Hippocampal formation (tissue), 2 donors: ENCODE results near the gene EXOC3L4.

Experiments
- DNase-seq, 2 donors: peaks; one replicate each; lab custom pipeline; 2025; lab: John Stamatoyannopoulos, UW

The EXOC3L4 gene

DNA sequence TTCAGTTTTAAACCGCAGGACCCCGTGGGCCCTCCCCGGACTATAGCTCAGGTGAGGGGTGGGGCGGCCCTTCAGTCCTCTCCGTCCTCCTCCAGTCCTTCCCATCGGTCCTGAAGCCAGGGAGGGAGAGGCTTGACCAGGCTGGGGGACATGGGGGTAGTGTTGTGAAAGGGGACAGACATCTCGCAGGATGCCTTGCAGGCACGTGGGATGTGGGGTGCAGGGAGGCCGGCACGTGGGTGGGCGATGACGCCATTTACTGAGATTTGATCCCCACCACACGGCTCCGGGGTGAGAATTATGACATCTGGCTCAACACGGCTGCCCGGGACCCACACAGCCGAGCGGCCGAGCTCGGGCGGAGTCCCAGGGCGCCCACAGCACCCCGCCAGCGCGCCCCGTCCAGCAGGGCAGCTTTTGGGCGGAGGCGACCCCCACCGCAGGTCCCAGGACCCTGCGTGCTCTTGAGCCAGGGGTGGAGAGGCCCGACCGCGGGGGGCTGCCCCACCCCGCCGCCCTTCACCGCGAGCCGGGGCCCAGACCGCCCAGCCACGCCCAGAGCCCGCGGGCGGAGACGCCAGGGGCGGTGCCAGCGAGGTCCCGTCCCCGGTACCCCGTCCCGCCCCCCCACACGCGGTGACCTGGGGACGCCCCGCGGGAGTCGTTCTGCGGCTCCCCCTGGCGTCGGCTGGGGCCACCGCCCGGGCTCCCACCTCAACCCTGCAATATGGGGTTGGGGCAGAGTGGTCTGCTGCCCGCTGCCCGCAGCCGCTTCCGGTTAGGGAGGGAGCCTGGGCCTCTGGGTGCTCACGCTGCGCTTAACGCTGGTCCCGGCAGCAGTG is 3.3 kb upstream of the EXOC3L4 start:
- DNase-seq = no peak

DNA sequence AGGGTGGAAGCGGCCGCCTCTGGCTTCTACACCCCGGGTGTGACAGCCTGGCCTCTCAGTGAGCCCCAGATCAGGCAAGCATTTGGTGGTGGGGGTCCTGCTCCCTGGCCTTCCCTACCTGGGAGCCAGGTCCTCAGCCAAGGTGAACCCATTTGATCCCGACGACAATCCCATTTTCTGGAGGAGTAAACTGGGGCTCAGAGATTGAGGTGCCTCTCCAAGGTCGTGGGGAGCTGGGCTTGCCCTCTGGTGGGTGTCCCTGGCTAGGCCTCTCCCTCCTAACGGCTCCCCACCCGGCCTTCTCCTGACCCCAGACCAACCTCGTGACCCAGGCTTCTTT is 2.7 kb upstream of the EXOC3L4 start:
- no peak for DNase-seq

DNA sequence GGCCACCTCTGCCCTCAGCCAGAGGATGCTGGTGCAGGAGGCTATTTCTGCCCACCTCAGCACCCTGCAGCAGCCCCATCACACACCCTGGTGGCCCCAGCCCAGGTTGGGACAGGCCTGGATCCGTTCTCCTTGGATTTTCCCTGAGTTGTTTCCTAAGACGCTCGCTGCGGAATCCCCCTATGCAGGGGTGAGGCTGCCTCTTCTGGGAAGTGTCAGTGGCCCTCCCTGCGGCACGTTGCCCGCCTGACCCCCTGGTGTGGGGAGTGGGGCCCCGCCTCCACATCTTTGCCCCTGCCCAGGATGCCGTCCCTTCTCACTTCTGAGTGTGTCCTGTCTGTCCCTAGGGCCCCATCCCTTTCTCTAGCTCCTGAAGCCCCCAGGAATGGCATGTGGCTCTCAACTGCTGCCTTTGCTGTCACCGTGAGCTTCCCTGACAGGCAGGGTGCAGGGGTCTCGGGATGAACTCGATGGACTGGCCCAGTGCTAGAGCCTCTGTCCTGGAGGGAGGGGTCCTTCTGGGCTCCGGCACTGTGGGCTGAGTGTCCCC is 594 bp upstream of the EXOC3L4 start:
- no peak for DNase-seq

DNA sequence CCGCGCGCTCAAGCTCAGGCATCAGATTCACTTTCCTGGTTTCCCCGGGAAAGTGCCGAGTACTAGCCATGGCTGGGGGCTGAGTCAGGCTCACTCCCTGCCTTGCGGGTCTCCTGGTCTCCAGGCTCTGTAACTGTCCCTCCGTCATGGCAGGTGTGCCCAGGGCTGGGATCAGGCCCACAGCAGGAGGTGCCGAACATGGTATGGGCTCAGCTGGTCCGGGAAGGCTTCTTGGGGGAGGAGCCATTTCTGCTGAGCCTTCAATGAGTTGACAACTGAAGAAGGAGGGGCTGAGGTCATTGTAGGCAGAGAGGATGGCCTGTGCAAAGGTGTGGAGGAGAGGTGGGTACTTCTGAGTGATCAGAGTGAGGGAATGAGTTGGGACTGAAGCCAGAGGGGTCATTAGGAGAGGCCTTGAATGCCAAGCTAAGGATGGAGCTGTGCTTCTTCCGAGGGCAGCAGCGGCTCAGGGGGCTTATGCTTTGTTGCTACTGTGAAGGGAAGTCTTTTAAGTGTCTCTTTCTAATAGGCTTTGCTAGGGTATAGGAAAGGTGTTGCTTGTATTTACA is 769 bp downstream of the EXOC3L4 start:
- no peak for DNase-seq

DNA sequence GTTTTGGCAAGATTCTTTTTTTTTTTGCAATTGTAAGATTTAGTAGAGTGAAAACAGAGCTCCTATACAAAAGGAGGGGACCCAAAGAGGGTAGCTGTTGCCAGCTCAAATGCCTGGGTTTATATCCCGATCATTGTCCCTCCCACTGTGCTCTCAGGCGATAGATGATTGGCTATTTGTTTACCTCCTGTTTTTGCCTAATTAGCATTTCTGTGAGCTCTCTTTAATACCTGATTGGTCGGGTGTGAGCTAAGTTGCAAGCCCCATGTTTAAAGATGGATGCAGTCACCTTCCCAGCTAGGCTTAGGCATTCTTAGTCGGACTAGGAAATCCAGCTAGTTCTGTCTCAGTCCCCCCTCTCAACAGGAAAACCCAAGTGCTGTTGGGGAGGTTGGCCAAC is 1.9 kb downstream of the EXOC3L4 start:
- DNase-seq = no peak

DNA sequence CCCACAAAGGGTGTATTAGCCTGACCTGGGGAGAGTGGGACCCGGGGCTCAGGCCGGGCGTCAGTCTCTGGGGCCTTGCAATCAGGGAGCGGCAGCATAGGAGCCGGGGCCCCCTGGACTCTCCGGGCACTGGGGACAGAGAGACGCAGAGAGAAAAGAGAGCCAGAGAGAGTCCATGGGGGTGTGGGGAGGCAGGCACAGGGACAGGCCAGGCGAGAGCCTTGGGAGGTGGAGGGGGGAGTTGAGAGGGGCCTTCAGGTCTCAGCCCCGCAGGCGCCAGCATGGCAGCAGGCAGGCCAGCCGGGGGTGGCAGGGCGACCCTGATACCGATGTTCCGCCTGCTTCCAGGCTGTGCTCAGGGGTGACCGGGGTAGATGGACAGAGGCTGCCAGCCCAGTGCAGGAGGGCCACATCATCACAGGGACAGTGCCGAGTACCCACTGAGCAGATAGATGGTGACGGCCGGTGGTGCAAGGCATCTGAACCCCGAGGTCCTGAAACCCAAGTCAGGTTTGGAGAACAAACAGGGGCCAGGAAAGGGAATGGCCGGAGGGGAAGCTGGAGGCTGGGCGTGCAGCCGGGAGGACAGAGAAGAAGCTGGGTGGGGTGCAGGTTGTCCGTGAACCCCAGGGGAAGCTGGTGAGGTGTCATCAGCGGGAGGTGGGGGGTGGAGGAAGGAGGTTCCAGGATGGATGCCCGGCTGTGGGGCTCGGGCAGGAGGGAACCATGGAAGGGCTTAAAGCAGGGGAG is 2.9 kb downstream of the EXOC3L4 start:
- DNase-seq = no peak

DNA sequence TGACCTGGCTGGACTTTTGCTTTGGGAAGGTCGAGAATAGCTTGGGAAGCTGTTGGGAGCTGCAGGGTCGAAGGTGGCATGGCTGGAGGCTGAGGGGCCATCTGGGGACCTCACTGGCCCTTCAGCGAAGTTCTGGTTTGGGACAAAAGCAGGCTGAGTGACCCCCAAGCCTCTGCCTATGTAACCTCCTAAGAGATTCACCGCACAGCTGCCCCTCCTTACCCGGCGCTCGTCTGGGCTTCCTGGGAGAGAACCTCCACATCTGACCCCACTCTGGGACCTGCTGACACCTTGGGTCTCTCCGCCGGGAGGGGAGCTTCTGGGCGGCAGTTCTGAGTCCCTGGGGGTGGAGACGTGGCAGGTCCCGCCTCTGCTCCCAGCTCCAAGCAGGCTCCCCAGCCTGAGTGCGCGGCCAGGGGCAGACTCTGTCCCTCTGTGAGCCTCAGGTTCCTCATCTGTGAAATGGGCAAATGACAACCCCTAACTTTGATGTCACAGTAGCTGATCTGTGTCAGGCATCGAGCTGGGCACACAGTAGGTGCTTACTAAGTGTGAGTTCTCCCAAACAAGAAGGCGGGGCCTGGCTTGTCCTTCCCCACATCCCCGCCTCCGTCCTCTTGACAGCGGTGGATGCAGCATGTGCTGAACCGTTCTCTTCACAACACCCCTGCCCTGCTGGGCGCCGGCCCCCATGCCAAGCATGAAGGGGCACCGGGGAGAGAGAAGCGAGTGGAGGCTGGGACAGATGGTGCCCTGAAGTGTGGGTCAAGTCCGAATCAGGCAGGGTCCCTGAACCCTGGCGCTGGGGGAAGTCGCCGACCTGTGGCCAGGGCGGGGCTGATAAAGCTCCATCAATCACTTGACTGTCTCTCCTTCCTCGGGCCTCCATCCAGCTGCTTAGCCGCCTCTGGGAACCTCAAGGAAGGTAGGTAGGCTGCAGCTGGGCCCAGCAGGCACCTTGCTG is 3.8 kb downstream of the EXOC3L4 start:
- no peak for DNase-seq

DNA sequence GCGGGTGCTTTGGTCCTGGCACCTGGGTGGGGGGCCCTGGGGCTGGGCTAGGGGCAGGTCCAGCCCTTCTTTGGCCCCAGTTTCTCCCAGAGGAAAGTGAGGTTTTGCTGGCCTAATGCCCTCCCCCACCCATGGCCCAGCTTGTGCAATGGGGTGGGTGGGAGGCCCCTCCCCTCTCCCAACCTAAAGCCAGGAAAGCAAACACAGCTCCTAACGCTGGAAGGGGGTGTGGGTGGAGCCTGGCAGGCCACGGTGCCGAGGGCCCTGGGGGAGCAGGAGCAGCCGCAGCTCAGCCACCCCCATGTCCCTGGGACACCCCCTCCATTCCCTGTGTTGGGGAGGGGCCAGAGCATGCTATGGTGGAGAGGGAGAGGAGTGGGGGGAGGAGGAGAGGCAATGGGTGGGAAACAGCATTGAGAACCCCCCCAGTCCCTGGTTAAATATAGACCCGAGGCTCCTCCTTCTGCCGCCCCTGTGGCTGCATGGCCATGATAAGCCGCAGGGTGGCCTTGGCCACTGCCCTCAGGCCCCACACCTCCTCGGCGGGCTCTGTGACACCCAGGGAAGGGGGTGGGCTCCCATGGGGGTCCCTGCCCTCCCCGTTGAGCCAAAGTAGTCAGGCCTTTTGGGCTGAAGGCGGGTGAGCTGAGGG is 4.7 kb downstream of the EXOC3L4 start:
- no peak for DNase-seq

DNA sequence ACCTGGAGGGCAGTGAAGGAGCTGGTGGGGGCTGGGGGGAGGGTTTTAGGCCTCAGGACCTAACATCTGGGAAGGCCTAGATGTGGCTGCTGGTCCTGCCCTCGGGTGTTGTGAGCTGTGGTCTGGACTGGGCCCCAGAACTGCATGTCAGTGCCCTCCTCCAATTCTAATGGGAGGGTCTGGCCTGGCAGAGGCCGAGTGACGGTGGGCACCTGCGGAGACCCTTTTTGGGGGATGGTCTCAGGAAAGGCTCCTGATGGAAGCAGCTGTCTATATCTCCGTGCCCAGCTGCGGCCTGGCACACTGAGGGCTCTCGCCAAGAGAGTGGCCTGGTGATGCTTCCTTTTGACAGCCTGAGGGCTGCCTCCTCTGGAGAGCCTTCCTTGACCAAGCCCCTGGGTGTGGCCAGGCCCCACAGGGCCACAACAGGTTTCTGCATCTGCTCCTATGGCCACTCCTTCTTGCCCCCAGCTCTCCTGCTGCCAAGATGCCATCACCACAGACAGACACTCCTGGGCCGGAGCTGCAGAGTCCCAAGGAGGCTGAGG is 5.3 kb downstream of the EXOC3L4 start:
- DNase-seq = no peak

DNA sequence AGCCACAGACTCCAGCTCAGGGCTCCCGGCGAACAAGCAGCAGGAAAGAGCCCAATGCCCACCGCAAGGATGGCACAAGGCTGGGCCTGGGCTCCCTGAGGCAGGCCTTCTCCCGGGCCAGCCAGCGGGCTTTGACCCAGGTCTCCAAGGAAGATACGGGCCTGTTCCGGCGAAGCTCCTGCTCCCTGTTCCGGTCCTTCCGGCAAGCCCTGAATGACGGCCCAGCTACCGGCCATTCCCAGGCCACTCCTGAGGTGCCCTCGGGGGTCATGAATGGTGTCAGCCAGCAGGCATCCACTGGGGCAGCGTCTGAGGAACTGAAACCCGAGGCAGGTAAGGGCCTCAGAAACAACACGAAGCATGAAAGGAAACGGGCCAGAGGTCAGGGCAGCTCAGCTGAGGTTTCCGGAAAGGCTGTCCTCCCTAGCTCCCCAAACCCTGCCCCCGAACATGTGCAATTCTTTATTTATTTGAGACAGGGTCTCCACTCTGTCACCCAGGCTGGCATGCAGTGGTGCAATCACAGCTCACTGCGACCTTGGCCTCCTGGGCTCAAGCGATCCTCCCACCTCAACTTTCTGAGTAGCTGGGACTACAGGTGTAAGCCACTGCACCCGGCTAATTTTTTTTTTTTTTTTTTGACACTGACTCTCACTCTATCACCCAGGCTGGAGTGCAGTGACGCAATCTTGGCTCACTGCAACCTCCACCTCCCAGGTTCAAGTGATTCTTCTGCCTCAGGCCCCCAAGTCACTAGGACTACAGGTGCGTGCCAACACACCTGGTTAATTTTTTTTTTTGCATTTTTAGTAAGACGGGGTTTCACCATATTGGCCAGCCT is 6.0 kb downstream of the EXOC3L4 start:
- DNase-seq = no peak

DNA sequence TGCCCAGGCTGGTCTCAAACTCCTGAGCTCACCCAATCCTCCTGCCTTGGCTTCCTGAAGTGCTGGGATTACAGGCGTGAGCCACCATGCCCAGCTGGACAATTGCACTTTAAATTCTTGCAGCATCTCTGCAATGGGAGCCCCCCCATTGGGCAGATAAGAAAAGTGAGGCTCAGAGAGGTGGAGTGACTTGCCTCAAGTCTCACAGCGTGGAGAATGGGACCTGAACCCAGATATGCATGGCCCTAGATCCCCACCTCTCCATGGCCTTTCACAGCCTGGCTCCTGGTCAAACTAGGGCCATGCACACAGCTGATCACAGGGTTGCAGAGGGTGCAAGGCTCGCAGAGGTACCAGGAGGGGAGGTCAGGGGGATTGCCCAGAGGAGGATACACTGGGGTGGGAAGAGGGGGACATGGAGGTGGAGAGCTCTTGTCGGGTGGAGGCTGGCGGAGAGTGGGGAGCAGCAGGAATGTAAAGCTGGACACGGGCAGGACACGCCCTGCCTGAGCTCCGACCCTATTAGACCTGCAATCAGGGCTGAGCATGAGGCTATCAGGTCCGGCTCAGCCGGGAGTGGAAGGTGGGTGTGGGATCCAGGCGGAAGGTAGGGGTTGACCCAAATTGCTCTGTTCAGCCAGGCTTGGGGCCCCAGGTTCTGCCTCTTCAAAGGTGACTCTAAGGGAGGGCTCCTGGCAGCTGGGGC is 6.9 kb downstream of the EXOC3L4 start:
- DNase-seq = no peak

DNA sequence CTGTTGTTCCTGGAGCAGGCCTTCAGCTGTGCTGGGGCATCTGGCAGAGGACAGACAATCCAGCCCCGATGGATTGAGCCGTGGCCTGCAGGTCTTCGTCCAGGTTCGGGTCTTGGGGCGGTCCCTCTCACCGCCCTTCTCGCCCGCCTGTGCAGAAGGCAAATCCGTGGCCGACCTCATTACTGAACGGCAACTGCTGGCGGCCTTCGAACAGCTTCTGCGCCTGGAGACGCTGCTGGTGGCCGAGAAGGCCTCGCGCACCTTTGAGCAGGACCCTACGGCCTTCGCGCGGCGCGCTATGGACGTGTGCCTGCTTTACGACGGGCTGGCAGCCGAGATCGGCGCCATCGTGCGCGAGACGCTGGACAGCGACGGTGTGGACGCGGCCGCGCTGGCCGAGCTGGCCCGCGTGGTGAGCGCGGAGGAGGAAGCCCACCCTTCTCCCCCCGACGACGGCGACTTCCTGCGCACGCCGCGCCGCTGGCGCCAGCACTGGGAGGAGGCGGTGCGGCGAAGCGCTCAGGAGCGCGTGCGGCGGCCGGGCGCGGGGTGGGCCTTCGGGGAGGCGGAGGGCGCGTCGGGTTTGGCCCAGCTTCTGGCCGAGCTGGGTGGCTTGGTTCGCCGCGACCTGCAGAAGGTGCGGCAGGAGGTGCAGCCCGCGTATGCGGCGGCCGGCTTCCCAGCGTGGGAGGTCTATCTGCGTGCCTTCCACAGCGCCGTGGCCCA is 7.6 kb downstream of the EXOC3L4 start:
- no peak for DNase-seq

DNA sequence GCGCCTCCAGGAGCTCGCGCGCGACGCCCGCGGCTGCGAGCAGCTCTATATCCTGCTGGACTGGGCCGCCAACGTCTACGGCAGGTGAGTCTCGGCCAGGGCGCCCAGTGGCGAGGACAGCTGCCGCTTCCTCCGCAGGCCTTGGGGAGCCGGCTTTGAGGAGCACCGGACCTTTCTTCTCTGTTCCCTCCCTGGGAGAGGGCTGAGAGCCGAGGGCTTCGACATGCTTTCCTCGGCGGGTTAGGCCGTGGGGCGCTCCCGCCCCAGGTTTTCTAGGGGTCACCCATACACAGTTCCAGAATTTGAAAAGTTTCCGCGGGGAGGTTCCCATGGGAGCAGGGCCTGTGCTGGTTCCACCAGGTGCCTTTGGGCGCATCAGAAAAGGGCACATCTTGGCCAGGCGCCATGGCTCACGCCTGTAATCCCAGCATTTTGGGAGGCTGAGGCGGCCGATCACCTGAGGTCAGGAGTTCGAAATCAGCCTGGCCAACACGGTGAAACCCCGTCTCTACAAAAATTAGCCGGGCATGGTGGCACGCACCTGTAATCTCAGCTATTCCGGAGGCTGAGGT is 8.2 kb downstream of the EXOC3L4 start:
- DNase-seq = no peak

DNA sequence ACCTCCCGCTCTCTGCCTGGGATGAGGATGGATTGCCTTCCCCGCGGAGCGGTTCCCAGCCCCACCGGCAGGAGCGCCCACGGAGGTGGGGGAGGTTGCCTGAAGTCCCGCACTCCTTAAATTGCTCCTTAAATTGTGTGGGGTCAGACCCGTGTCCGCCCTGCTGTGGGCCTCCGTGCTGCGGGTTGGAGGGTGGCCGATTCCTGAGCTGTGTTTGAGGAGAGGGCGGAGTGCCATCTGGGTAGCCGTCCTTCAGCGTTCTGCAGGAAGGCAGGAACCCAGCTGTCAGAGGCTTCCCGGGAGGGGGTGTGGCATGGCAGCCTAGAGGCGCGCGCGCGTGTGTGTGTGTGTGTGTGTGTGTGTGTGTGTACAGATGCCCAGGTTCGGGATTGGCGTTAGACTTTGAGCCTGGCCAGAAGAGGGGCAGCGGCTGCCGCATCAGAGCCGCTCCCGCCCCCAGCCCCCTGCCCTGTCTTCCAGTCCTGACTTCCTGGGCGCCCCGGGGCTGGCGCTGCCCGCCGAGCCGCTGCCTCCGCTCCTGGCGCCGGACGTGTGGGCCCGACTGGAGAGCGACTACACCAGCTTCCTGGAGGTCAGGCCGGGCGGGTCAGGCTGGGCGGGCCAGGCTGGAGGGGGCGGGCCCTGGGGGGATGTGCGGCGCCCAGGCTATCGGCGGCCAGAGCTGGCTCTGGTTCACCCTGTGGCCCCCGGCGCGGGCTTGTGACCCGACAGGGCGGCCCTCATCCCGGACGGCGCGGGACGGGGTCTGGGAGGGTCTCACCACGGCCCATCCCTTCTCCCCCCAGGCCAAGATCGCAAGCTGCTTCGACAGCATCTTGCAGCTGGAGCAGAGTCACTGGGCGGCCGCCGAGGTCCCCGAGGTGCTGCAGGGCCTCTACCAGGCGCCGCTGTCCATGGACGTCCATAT is 9.2 kb downstream of the EXOC3L4 start:
- DNase-seq = no peak

DNA sequence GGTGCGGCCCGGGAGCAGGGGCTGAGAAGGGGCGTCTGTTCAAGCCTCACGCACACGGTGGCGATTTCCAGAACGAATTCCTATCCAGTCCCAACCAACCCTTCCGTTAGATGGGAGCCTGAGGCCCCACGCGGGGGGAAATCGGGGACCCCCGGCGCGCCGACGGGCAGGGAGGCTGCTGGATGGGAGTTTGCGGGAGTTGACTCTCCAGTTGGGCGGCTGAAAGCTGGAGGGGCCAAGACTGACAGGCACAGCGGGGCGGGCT is 9.8 kb downstream of the EXOC3L4 start:
- no peak for DNase-seq

DNA sequence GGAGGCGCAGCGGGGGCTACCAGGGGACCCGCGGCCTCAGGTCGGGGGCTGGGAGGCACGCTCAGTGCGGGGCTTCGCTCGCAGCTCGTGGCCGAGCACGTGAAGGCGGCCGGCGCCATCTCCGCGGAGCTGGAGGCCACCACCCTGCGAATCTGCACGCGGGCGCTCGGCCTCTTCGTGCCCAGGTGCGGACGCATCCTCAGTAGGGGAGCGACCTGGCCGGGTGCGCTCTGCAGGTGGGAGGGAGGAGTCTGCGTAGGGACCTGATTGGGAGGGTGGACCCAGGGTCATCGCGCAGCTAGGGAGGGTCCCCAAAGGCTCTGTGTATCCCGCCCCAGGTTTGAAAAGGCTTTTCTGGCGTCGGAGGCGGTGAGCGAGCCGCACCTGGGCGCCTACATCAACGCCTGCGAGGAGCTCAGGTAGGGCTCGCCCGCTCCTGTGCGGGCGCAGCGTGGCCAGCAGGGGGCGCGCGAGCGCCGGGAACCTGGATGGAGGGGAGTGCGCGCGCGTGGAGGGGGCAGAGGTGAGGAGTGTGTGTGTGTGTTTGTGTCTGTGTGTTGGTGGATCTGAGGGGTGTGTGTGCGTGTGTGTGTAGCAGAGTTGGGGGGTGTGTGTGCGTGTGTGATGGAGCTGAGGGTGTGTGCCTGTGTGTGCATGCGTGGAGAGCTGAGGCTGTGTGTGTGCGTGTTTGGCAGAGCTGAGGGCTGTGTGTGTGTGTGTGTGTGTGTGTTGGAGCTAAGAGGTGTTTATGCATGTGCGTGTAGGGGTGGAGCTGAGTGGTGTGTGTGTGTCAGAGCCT is 10.3 kb downstream of the EXOC3L4 start:
- DNase-seq = peak in 1 of 2 donors; percentile 28
